Epithelial cell of prostate (primary cell): ENCODE data around the gene ADAM22.

Source experiments
- DNase-seq: peaks from one replicate; pipeline ENCODE4 v3.0.0-alpha.2; 2011; ENCODE audit warnings: low read depth, low spot score
- H3K27ac ChIP-seq: fragments of 450-650 bp; 2 replicates; pipeline ENCODE4 v1.5.1; 2017; ENCODE audit warnings: mild to moderate bottlenecking

Gene ADAM22

DNA sequence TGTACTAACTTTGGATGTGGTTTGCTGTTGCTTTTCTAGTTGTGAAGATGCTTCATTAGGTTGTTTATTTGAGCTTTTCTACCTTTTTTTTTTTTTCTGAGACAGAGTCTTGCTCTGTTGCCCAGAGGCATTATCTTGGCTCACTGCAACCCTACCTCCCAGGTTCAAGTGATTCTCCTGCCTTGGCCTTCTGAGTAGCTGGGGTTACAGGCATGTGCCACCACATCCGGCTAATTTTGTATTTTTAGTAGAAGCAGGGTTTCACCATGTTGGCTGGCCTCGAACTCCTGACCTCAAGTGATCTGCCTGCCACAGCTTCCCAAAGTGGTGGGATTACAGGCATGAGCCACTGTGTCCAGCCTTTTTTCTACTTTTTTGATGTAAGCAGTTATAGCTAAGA lies 93.7 kb downstream of the ADAM22 start:
- DNase-seq = no peak
- no peak overlapping the region for H3K27ac ChIP-seq

- H3K27ac ChIP-seq = no peak overlapping the region
- DNase-seq = no peak
These were observed 100.1 kb downstream of the ADAM22 start for GRCh38 chr7:88034083-88034695.

DNA sequence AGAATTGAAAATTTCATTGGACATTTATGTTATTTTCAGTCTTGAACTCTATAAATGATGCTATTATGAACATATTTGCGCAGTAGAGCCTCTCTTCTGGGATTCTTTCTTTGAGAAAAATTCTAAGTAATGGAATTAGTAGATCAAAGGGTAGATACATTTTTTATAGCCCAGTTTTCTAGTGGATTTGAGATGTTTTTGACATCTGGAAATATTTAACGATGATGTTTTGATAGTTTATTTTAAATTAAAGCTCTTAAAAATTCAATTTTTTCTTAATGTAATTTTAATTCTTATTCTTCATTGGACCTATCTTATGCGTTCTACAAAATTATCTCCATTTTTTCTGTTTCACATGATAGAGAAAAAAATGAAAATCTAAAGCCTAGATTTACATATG lies 103.0 kb downstream of the ADAM22 start:
- H3K27ac ChIP-seq = no peak overlapping the region
- no peak for DNase-seq

DNA sequence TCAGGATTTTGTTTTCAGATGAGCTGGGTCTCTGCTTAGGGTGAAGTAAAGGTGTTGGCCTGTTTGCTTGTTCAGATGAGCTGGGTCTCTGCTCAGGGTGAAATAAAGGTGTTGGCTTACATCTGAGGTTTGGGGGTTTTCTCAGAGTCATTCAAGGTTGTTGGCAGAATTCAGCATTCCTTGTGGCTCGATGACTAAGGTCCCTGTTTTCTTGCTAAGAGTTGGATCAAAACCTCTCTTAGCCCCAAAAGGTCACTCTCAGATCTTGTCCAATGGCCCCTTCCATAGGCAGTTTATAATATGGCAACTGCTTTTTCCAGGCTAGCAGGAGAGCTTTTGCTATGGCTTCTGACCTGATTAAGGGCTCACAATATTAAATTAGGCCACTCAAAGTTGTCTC lies 106.6 kb downstream of the ADAM22 start:
- no peak for DNase-seq
- H3K27ac ChIP-seq = no peak overlapping the region

GRCh38 chr7:88041583-88041982 lies 107.5 kb downstream of the ADAM22 start:
- H3K27ac ChIP-seq = no peak overlapping the region
- DNase-seq = no peak

GRCh38 chr7:88042157-88042556 lies 108.1 kb downstream of the ADAM22 start:
- H3K27ac ChIP-seq = no peak overlapping the region
- no peak for DNase-seq

DNA sequence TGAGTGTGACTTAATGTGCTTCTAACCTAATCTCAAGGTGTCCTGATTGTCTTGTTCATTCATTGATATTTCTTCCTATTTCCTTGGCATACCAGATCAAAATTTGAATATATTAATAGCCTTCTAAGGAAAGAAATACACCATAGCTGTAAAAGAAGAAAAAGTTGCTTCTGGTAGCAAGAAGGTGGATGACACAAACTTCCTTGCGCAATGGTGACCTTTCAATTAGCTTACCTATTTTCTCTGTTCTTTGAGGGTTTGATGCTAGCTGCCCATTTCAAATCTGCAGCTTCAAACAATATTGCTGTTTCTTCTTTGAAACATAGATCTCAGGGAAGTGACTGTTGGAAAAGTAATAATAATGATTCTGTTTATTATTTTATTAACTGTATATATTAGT lies 108.8 kb downstream of the ADAM22 start:
- DNase-seq = no peak
- H3K27ac ChIP-seq = no peak overlapping the region

- DNase-seq = no peak
- no peak overlapping the region for H3K27ac ChIP-seq
These were observed 110.0 kb downstream of the ADAM22 start for GRCh38 chr7:88044069-88044468.

GRCh38 chr7:88046839-88047573 lies 113.0 kb downstream of the ADAM22 start:
- H3K27ac ChIP-seq = no peak overlapping the region
- DNase-seq = no peak

- no peak for DNase-seq
- no peak overlapping the region for H3K27ac ChIP-seq
These were observed 123.6 kb downstream of the ADAM22 start for GRCh38 chr7:88057655-88058054.

- DNase-seq = no peak
- no peak overlapping the region for H3K27ac ChIP-seq
These were observed 128.2 kb downstream of the ADAM22 start for GRCh38 chr7:88062238-88062637.

GRCh38 chr7:88069093-88069492 lies 135.0 kb downstream of the ADAM22 start:
- no peak for DNase-seq
- H3K27ac ChIP-seq = no peak overlapping the region

GRCh38 chr7:88071994-88072714 lies 138.1 kb downstream of the ADAM22 start:
- no peak overlapping the region for H3K27ac ChIP-seq
- no peak for DNase-seq

DNA sequence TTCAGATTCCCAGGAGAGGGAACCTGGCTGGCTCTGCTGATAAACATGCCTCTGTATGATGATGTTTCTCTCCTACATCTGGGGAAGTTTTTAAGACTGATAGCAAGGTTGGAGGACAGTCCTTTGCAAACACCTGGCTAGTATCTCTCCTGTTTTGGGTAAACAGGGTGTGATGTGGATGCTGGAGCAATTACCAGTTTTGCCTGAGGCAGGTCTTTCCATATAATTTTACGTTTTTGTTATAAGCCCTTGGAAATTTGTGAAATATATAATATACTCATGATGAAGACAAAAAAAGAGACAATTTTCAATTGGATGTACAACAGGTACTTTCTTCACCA lies 138.6 kb downstream of the ADAM22 start:
- DNase-seq = no peak
- H3K27ac ChIP-seq = no peak overlapping the region

DNA sequence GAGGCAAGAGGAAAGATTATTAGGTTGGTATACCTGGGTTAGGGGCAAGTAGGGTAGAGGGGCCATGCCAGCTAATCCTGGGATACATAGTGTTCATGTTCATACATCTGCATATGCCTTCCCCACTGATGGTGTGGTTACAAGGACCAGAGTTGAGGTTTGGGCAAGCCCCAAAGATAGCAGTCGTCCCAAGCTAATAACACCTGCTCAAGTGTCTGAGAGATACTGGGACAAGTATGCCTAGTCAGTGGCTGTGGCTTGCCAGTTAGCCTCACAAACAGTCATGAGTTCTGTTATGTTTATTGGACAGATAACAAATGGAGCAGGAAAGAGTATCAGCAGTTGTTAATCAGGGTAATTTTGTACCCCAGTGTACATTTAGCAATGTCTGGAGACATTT lies 139.6 kb downstream of the ADAM22 start:
- no peak for DNase-seq
- H3K27ac ChIP-seq = no peak overlapping the region

GRCh38 chr7:88075216-88075615 lies 141.2 kb downstream of the ADAM22 start:
- H3K27ac ChIP-seq = no peak overlapping the region
- no peak for DNase-seq

DNA sequence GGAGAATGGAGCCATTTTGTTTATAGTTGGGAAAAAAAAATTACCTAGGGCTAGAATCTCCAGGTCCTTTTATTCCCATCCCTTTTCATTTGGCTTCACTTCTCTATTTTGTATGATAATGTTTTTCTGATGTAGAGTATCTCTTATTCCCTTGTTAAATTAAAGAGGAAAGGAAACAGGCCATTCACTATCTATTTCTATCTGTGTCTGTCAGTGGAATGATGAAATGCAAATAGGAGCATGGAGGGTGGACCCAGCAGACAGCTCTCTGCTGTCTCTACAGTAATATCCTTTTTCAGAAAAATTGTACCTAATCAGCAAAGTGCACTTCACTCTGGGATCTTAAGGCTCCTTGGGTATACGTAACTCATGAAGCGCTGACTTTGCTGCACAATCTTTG lies 149.8 kb downstream of the ADAM22 start:
- DNase-seq = no peak
- no peak overlapping the region for H3K27ac ChIP-seq

DNA sequence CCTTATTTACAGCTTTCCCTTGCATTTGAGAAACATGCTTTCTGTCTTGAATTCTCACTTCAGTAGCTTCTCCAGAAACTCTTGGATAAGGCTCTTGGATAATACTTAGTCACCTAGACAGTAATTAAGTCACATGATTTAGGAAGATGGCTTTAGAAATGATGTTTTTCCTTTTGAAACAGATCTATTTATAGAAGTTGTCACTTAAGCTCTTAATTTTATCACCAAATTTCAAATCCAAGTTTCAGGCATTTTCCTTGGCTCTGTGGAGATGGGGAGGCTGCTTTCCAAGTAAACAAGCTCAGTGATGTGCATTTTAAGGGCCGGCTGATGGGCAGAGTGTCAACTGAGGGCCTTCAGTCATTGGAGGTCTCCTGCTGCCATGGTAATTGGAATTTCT lies 155.5 kb downstream of the ADAM22 start:
- no peak overlapping the region for H3K27ac ChIP-seq
- DNase-seq = no peak

GRCh38 chr7:88090240-88090639 lies 156.2 kb downstream of the ADAM22 start:
- no peak for DNase-seq
- H3K27ac ChIP-seq = no peak overlapping the region

GRCh38 chr7:88090671-88091070 lies 156.6 kb downstream of the ADAM22 start:
- H3K27ac ChIP-seq = no peak overlapping the region
- no peak for DNase-seq

GRCh38 chr7:88091988-88092675 lies 158.1 kb downstream of the ADAM22 start:
- no peak overlapping the region for H3K27ac ChIP-seq
- DNase-seq = no peak
